Right atrium auricular region (tissue), 2 donors: Measurements from ENCODE around the gene CD74. TPM values are rescaled to one million over a fixed set of nuclear protein-coding genes. Genes with fewer than 3 reads are reported as not detected.

Experiments
- DNase-seq: peaks from one replicate; pipeline ENCODE4 v3.0.0-alpha.2; 2019; ENCODE audit warnings: low spot score
- H3K27ac ChIP-seq, 2 donors: fragments of 200-600 bp; sonication (generic); 1 replicate in 1 of 2; 2 replicates in 1 of 2; pipeline ENCODE4 v1.5.1; 2016 to 2019
- H3K27me3 ChIP-seq, 2 donors: fragments of 200-600 bp; sonication (generic); one replicate each; pipeline versions ENCODE4 v1.5.1 to v1.6.0; 2017 to 2019
- H3K36me3 ChIP-seq: fragments of 200-600 bp; sonication (generic); one replicate; pipeline ENCODE4 v1.5.1; 2016
- H3K4me1 ChIP-seq, 2 donors: fragments of 200-600 bp; sonication (generic); one replicate each; pipeline versions ENCODE4 v1.5.1 to v1.6.0; 2017 to 2019
- H3K4me3 ChIP-seq, 2 donors: fragments of 200-600 bp; sonication (generic); 1 replicate in 1 of 2; 2 replicates in 1 of 2; pipeline ENCODE4 v1.5.1; 2017 to 2019; ENCODE audit warnings: mild to moderate bottlenecking in 1 of 2, moderate library complexity in 1 of 2
- H3K9me3 ChIP-seq, 2 donors: fragments of 200-600 bp; sonication (generic); one replicate each; pipeline ENCODE4 v1.5.1; 2019
- CTCF ChIP-seq, 2 donors: fragments of 200-600 bp; sonication (generic); IDR thresholded peaks; one replicate each; pipeline ENCODE4 v1.5.1; 2019; ENCODE audit warnings: antibody characterized with exemption in 2 of 2
- total RNA-seq, 2 donors: library from RNA; depleted of rRNA; stranded (reverse); fragments of >200 nt; gene quantifications; one replicate each; pipeline ENCODE4 v1.1.0, GENCODE V29; 2016

The CD74 gene
- total RNA-seq, 2 donors from 2014 or later, result 268 to 424 TPM

- H3K36me3 ChIP-seq, result peaks cover 44% of the 10 kb centered on the region
- no peaks in the 10 kb centered on the region for H3K9me3 ChIP-seq
- peaks cover 0 to 35% of the 10 kb centered on the region in 2 donors for H3K4me1 ChIP-seq
- no peaks in the 10 kb centered on the region for H3K27me3 ChIP-seq
- no peak for DNase-seq
- no peak overlapping the region for H3K27ac ChIP-seq
- no peak for TF ChIP-seq CTCF (IDR thresholded peaks at IDR 0.05)
- no peak overlapping the region for H3K4me3 ChIP-seq
Measured at GRCh38 chr5:150443242-150444075, 30.7 kb upstream of the CD74 start.

GRCh38 chr5:150442699-150443080, 30.0 kb upstream of the CD74 start:
- H3K9me3 ChIP-seq, result no peaks in the 10 kb centered on the region
- H3K4me3 ChIP-seq, result no peak overlapping the region
- no peak for TF ChIP-seq CTCF (IDR thresholded peaks at IDR 0.05)
- peak overlapping the region in 1 of 2 donors; percentile 59 for H3K27ac ChIP-seq
- H3K36me3 ChIP-seq, result peaks cover 44% of the 10 kb centered on the region
- no peaks in the 10 kb centered on the region for H3K27me3 ChIP-seq
- no peak for DNase-seq
- H3K4me1 ChIP-seq, result peaks cover 0 to 28% of the 10 kb centered on the region in 2 donors

- H3K36me3 ChIP-seq, result peaks cover 40% of the 10 kb centered on the region
- peak overlapping the region; percentile 57 to 59 for H3K27ac ChIP-seq
- H3K9me3 ChIP-seq, result no peaks in the 10 kb centered on the region
- no peak for TF ChIP-seq CTCF (IDR thresholded peaks at IDR 0.05)
- DNase-seq, result no peak
- peaks cover 0 to 22% of the 10 kb centered on the region in 2 donors for H3K4me1 ChIP-seq
- H3K4me3 ChIP-seq, result no peak overlapping the region
- no peaks in the 10 kb centered on the region for H3K27me3 ChIP-seq
Measured at GRCh38 chr5:150441813-150442698, 29.3 kb upstream of the CD74 start.

GRCh38 chr5:150440948-150441812, 28.5 kb upstream of the CD74 start:
- no peak for TF ChIP-seq CTCF (IDR thresholded peaks at IDR 0.05)
- no peaks in the 10 kb centered on the region for H3K27me3 ChIP-seq
- H3K9me3 ChIP-seq, result no peaks in the 10 kb centered on the region
- peaks cover 0 to 19% of the 10 kb centered on the region in 2 donors for H3K4me1 ChIP-seq
- peaks cover 31% of the 10 kb centered on the region for H3K36me3 ChIP-seq
- H3K4me3 ChIP-seq, result no peak overlapping the region
- no peak for DNase-seq
- H3K27ac ChIP-seq, result peak overlapping the region; percentile 36 to 57

GRCh38 chr5:150438873-150439546, 26.3 kb upstream of the CD74 start:
- H3K4me3 ChIP-seq, result no peak overlapping the region
- no peak for DNase-seq
- H3K27ac ChIP-seq, result no peak overlapping the region
- H3K27me3 ChIP-seq, result no peaks in the 10 kb centered on the region
- peak; percentile 13 to 53 for TF ChIP-seq CTCF (IDR thresholded peaks at IDR 0.05)
- no peaks in the 10 kb centered on the region for H3K9me3 ChIP-seq
- peaks cover 9% of the 10 kb centered on the region for H3K36me3 ChIP-seq
- H3K4me1 ChIP-seq, result peaks cover 0 to 19% of the 10 kb centered on the region in 2 donors
